SU-DHL-6 (cell line): ENCODE measurements around the gene PDCD2.
"Not testable (repeated sequence)": the region's sequence is repeated elsewhere in the genome, so short reads cannot be mapped to it uniquely, and the experiment has no call there.

Experiments
- H2AFZ ChIP-seq: fragments of 200-600 bp; sonication (generic); 2 replicates; pipeline ENCODE4 v1.6.1; 2014; ENCODE audit warnings: low read depth, mild to moderate bottlenecking, moderate library complexity, mixed read lengths, antibody characterized with exemption, low read length; ENCODE audit not compliant: severe bottlenecking
- H3F3A ChIP-seq: fragments of 200-600 bp; shearing (Covaris generic); 2 replicates; pipeline ENCODE4 v1.6.0; 2016; ENCODE audit warnings: antibody characterized with exemption, mild to moderate bottlenecking; ENCODE audit not compliant: insufficient read depth
- H3K27ac ChIP-seq: fragments of 200-600 bp; sonication (generic); 2 replicates; pipeline ENCODE4 v1.5.1; 2016; ENCODE audit warnings: low read depth, mild to moderate bottlenecking, low read length, moderate library complexity, mixed read lengths
- H3K27me3 ChIP-seq: fragments of 200-600 bp; sonication (generic), shearing (Covaris generic); 2 replicates; pipeline ENCODE4 v1.6.0; 2014; ENCODE audit warnings: mild to moderate bottlenecking, low read length
- H3K36me3 ChIP-seq: fragments of 200-600 bp; sonication (generic); 2 replicates; pipeline ENCODE4 v1.6.1; 2014; ENCODE audit warnings: mild to moderate bottlenecking, low read length, mixed read lengths
- H3K4me2 ChIP-seq: fragments of 300-600, 200-600 bp; shearing (Covaris generic), sonication (generic); 2 replicates; pipeline ENCODE4 v1.6.0; 2014; ENCODE audit warnings: low read length, low read depth, mild to moderate bottlenecking; ENCODE audit not compliant: poor library complexity, severe bottlenecking
- H3K4me3 ChIP-seq: fragments of 200-600 bp; sonication (generic); 2 replicates; pipeline ENCODE4 v1.5.1; 2014; ENCODE audit warnings: antibody characterized with exemption, low read length, mild to moderate bottlenecking, mixed read lengths; ENCODE audit not compliant: insufficient read depth, poor library complexity, severe bottlenecking
- H3K79me2 ChIP-seq: fragments of 200-600 bp; sonication (generic); 2 replicates; pipeline ENCODE4 v1.6.1; 2014; ENCODE audit warnings: mild to moderate bottlenecking, low read length, moderate library complexity; ENCODE audit not compliant: insufficient read depth
- H3K9ac ChIP-seq: fragments of 200-600 bp; sonication (generic); 2 replicates; pipeline ENCODE4 v1.7.0; 2014; ENCODE audit warnings: mild to moderate bottlenecking, low read length
- H3K9me2 ChIP-seq: fragments of 200-600 bp; sonication (generic); replicated peaks from 2 replicates; pipeline ENCODE4 v1.6.1; 2014; ENCODE audit warnings: low read length; ENCODE audit not compliant: insufficient read depth
- H3K9me3 ChIP-seq: fragments of 200-600 bp; sonication (generic); 2 replicates; pipeline ENCODE4 v1.6.1; 2014; ENCODE audit warnings: low read length, mixed read lengths; ENCODE audit not compliant: insufficient read depth
- H4K20me1 ChIP-seq: fragments of 200-600 bp; sonication (generic); 2 replicates; pipeline ENCODE4 v1.6.1; 2014; ENCODE audit warnings: low read depth, mild to moderate bottlenecking, antibody characterized with exemption, low read length, moderate library complexity, mixed read lengths
- EZH2phosphoT487 ChIP-seq: fragments of 200-600 bp; sonication (generic), shearing (Covaris generic); conservative IDR thresholded peaks from 2 replicates; pipeline ENCODE4 v1.6.1; 2018; ENCODE audit warnings: mild to moderate bottlenecking, antibody characterized with exemption, low read length, moderate library complexity, mixed read lengths
- TF ChIP-seq, protein P1 (sequence below): fragments of 200-600 bp; sonication (generic); IDR thresholded peaks from one replicate; pipeline ENCODE4 v1.5.1; 2017; ENCODE audit warnings: antibody characterized with exemption, mild to moderate bottlenecking, low read length, moderate library complexity; ENCODE audit not compliant: insufficient read depth, poor library complexity, severe bottlenecking

PDCD2 gene, protein sequence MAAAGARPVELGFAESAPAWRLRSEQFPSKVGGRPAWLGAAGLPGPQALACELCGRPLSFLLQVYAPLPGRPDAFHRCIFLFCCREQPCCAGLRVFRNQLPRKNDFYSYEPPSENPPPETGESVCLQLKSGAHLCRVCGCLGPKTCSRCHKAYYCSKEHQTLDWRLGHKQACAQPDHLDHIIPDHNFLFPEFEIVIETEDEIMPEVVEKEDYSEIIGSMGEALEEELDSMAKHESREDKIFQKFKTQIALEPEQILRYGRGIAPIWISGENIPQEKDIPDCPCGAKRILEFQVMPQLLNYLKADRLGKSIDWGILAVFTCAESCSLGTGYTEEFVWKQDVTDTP

DNA sequence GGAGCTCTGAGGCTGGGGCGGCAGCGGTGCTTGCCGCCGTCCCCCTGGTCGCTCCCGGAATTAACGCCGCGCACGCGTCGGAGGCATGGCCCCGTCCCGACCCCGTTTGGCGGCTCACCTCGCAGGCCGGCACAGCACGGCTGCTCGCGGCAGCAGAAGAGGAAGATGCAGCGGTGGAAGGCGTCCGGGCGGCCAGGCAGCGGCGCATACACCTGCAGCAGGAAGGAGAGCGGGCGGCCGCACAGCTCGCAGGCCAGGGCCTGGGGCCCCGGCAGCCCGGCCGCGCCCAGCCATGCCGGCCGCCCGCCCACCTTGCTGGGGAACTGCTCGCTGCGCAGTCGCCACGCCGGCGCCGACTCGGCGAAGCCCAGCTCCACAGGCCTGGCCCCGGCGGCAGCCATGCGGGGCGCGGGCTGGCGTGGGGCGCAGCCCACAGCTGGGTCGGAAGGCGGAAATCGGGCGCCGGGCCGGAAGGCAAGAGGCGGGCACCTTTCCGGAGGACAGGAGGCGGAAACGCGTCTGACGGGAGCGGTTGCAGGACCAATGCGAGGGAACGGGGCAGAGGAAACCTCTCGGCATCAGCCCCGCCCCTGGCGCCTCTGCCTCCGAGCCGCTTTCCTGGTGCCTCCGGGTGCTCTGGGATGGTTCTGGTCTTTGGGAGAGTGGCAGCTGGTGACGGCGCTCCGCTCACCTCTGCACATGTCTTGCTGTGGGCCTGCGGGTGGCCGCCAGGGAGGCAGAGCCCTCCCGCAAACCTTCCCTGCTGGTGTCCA lies at the start of gene PDCD2:
Gene PDCD2, minus strand, starts transcription at position 457 of the 773 bp plus-strand sequence. Its CDS starts 56 bp downstream, at position 401.
- Histone ChIP-seq H3K27me3 (no peaks in the 10 kb centered on the region), H3K9ac (peak within 1 kb of the TSS; percentile 82), H3K4me3 (peak within 1 kb of the TSS; percentile 98), H3K9me3 (no peaks in the 10 kb centered on the region), H2AFZ (peak within 1 kb of the TSS; percentile 94), H4K20me1 (no peaks in the 10 kb centered on the region), H3K9me2 (no peaks in the 10 kb centered on the region), H3K4me2 (peak within 1 kb of the TSS; percentile 83), H3K27ac (peak within 1 kb of the TSS; percentile 73), H3K79me2 (peaks cover 18% of the 10 kb centered on the region), H3F3A (peaks cover 7% of the 10 kb centered on the region; the same call in 1 of the 2 replicates), H3K36me3 (peaks cover 11% of the 10 kb centered on the region; the same call in 1 of the 2 replicates)
- no peak for TF ChIP-seq EZH2phosphoT487
- TF ChIP-seq, protein P1, sequence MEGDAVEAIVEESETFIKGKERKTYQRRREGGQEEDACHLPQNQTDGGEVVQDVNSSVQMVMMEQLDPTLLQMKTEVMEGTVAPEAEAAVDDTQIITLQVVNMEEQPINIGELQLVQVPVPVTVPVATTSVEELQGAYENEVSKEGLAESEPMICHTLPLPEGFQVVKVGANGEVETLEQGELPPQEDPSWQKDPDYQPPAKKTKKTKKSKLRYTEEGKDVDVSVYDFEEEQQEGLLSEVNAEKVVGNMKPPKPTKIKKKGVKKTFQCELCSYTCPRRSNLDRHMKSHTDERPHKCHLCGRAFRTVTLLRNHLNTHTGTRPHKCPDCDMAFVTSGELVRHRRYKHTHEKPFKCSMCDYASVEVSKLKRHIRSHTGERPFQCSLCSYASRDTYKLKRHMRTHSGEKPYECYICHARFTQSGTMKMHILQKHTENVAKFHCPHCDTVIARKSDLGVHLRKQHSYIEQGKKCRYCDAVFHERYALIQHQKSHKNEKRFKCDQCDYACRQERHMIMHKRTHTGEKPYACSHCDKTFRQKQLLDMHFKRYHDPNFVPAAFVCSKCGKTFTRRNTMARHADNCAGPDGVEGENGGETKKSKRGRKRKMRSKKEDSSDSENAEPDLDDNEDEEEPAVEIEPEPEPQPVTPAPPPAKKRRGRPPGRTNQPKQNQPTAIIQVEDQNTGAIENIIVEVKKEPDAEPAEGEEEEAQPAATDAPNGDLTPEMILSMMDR = no peak

DNA sequence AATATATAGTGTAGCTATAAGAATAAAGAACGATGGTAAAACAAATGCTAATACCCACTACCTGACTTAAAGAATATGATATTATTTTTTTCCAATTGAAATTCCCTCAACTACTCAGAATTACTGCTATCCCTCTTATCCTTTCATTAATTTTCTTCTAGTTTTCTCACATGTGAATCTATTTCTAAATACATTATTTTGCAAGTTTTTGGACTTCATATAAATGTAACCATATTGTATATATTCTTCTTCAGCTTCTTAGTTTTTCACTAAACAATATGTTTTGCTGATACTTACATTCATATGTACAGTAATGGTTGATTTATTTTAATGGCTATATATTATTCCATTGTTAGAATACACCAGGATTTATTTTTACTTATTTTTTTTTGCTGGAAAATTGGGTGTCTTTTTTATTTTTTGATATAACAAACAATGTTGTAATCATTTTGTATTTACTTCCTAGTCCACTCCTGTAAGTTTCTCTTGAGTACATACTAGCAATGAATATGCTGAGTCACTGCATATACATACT lies 31.6 kb upstream of the PDCD2 start:
- not testable (repeated sequence) for H3K9me2 ChIP-seq, H3K27ac ChIP-seq, H3K4me2 ChIP-seq, H3K79me2 ChIP-seq, H3K9ac ChIP-seq, H4K20me1 ChIP-seq, H3K4me3 ChIP-seq, H2AFZ ChIP-seq, H3K36me3 ChIP-seq, H3K27me3 ChIP-seq, H3F3A ChIP-seq, H3K9me3 ChIP-seq

GRCh38 chr6:170612256-170612804 lies 27.9 kb upstream of the PDCD2 start:
- H2AFZ ChIP-seq, H3K4me3 ChIP-seq, H3K27ac ChIP-seq, H3K9me3 ChIP-seq, H3K36me3 ChIP-seq, H3K4me2 ChIP-seq, H3F3A ChIP-seq, H3K27me3 ChIP-seq, H4K20me1 ChIP-seq, H3K9ac ChIP-seq, H3K79me2 ChIP-seq, H3K9me2 ChIP-seq: not testable (repeated sequence)

- H3K36me3 ChIP-seq, H2AFZ ChIP-seq, H3K9me2 ChIP-seq, H3K4me3 ChIP-seq, H3K4me2 ChIP-seq, H3K79me2 ChIP-seq, H3K27ac ChIP-seq, H3F3A ChIP-seq, H3K9ac ChIP-seq, H3K27me3 ChIP-seq, H3K9me3 ChIP-seq, H4K20me1 ChIP-seq: not testable (repeated sequence)
Measured at GRCh38 chr6:170609225-170609624, 24.8 kb upstream of the PDCD2 start.
